Kasumi-1 (cell line): Measurements from ENCODE around the gene CNTRL.

Source experiments
- DNase-seq, 2 experiments: peaks; one replicate each; lab custom pipeline; 2025; lab: John Stamatoyannopoulos, UW

CNTRL gene

DNA sequence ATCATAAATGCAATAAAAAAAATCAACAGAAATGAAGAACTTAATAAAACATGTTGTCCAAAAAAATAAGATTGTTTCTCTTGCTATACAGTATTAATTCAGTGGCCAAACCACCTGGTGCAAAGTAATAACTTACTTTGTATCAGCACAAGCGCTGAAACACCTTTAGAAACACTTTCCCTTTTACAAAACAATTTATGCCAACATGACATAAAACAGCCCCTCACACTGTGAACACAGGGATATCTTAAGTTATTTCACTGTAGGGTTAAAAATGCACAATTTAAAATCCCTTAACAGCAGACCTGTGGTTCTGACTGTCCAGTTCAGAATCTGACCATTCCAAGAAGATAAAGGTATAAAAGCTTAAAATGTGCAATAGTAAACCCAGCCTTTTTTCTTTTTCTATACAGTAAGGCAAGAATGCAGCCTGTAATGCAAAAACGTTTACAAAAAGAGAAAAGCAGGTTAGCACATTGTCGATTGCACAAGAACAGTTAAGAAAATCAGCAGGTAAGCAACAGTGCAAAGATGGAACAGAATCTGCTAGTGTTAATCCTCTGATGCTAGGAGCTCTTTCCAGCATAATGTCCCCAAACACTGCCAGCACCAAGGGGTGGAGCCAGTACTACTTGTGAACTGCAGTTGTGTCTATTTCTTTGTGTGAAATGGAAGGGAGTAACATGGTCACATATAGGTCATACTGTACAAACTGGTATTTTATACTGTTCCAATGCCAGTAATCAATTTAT, 105.4 kb downstream of the CNTRL start:
- peak in 1 of 2 experiments; percentile 12 for DNase-seq

DNA sequence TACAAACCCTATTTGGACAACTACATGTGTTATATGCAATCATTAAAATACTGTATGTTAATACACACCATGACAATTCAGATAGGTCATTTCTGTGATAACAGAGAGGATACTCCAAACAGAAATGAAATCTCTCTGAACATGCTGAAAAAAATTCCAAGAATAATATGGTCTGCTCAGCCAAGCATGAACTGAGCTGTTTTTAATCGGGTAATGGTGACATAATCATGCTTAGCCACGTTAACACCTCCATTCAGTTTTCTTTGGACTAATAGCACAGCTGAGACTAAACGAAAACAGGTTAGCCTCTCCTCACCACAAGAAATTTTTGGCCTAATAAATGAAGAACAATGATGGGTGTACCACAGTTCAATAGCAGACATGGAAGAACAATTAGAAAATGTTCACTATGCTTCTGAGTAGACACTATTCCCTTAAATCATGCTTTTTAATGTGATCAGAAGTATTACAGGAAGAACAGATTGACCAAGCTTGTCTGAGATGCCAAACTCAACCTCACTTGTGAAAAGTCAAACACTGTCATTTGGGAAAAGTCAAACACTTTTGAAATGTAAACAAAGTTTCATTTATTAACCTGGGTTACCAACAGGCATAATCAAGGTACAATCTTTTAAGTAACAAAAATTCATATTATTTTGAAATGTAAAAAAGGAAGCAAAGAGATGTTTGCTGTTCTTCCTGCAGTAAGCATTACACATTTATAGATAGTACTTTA, 107.5 kb downstream of the CNTRL start:
- no peak for DNase-seq

DNA sequence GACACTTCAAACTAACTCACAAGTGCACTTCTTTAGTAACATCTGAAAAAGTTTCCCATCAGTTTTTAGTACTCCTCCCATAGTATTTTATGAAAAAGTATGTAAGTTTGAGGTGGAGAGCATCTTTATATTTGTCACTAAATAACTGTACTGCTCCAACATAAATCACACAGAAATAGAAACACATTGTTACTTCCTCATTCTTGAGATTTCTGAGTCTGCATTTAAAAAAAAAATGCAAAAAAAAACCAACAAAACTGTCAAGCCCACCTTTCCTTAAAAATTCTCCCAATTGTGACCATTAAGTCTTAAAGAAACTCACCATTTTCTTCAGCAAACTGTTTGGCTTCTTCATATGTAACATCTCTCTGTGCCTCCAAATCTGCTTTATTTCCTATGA, 108.2 kb downstream of the CNTRL start:
- DNase-seq: peak; percentile 23 to 31

DNA sequence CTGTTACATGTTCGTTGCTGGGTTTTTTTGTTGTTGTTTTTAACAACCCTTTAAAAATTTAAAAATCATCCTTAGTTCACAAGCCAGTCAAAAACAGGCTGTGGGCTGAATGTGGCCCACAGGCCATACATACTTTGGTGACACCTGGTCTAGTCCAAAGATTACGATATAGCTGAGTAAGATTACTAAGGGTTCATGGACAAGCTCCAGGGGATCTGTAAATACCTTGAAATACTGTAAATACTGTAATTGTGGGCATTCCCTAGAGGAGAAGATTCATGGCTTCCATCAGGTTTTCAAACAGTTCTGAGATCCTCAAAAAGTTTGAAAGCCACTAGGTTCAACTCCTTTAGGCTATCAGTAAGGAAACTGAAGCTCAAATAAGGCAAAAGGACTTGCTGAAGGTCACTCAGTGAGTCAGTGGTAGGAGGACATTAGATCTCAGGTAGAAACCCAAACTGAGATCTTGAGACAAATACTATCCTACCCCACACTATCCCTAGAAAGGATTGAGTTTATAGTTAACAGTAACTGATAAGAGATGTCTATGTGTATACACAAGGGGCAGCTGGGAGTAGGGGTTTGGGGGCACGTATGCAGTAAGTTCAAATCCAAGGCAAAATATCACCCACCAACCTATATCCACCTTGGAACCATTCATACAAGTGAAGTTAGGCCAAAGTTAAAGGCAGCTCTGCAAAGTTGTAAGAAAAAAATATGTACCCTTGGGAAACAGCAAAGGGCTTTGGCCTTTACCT, 109.1 kb downstream of the CNTRL start:
- DNase-seq: no peak

DNA sequence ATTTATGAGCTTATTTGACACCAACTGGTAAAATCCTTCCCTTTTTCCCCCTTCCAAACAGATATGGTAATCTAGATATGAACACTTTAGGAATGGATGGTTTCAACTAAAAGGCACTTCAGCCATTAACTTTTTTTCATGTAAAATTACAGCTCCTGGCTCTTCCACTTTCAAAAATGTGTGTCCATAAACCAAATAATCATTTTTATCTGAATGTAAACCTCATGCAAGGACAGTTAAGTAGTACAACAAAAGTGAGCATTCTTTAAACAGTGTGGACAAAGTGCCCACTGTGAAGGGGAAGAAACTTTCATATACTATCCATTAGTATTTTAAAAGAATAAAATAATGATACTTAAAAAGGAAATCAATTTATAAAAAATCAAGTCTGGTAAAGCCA, 109.7 kb downstream of the CNTRL start:
- DNase-seq: no peak

DNA sequence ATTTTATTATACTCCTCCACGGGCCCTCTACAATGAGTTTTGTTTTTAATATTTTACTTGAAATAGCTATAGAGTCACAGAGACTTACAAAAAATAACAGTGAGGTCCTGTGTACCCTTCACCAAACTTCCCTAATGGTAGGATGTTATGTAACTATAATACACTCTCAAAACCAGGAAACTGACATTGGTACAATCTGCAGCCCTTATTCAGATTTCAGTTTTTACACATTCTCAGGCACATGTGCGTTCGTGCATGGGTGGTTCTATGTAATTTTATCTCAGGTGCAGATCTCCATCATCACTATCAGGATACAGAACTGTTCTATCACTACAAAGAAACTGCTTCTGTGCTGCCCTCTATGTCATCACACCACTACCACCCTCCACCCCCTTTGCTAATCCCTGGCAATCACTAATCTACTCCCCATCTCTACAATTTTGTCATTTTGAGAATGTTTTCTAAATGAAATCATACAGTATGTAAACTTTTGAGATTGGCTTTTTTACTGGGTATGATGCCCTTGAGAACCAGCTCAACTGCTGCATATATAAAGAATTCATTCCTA, 110.5 kb downstream of the CNTRL start:
- peak; percentile 19 to 32 for DNase-seq

DNA sequence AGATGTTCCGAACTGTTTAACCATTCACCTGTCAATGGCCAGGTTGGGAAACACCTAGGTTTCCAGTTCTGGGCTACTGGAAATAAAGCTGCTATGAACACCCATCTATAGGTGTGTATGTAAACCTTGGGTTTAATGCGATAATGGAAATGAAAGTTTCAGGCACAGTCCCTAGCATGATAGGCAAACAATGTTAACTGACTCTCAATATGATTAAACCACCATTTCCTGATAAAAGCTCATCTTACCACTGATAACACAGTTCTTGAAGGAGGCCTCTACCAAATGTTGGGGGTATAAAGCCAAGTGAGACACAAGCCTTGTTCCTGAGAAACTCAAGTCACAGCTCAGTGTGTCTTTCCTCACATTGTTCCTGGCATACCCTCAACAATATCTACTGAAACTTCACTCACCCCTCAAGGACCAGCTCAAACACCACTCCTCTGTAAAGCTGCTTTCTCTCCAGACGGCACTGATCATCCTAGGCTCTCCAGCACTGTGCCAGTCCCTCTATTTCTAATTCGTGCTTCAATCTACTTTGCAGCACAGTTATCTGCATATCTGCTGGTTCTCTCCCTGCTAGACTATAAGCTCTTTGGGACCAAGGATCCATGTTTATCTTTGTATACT, 111.1 kb downstream of the CNTRL start:
- DNase-seq: no peak

DNA sequence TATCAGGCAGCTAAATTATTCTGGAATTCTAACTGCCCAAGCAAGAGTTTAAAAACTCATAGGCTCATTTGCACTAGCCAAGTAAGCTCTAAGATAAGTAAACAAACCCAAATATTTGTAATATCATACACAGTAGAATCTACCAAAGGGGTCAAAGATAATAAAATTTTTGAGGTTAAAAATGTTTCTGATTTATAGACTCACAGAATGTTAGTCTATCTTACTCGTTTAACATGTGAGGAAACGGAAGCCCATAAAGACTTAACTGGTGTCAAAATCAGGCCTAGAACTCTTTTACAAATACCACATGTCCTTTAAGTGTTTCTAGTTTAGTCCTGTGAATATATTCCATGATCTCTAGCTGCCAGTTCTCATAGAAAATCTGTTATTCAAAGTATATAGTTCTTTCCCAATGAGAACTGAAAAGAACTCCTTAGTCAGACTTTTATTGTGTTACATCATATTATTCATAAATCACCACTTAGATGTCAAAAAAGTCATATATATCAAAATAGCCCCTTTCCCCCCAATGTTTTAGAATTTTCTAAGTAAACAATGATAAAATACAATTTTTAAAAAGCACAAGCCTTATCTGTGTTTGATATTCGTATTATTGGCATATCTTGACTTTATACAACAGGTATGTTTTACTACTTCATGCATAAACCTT, 113.0 kb downstream of the CNTRL start:
- no peak for DNase-seq

DNA sequence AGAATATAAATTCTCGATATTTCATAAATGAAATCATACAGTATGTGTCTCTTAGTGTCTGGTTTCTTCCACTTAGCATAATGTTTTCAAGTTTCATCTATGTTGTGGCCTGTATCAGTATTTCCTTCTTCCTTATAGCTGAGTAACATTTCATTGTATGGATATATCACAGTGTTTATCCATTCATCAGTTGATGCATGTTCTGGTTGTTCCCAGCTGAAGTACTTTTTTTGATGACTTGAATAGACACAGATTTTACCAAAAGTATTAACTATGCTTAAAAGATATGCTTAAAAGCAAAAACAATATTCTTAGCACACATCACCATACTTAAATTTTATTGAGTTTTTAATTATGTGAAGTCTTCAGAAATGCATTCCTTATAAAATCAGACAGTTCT, 114.3 kb downstream of the CNTRL start:
- DNase-seq: no peak

DNA sequence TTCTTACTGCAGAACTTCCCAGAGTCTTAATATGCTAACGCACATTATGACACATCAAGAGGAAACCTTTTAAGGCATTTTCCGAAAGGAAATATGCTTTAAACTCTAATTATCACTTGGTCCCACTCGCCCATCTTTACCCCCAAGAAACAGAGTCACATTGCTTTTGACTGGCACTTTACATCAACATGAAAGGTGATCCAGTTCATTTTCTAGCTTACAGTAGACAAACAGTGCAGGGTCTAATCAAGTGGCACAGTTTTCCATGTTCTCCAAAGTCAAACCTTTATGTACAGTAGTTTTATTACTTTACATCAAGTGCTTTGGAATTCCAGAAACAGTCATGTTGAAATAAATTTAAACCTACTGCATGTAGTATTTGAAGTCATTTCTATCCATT, 114.9 kb downstream of the CNTRL start:
- no peak for DNase-seq

DNA sequence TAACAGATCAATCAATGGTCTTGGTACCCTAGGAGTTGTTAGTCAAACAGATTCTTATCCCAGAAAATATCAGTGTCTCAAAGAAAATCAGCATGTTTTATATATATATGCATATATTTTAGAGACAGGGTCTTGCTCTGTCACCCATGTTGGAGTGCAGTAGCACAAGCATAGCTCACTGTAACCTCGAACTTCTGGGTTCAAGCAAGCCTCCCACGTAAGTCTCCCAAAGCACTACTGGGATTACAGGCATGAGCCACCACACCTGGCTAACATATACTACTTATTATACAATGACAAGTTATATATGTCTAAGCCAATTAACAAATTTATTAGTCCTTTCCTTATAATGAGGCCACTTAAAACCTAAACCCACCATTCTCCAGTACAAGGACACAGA, 116.5 kb downstream of the CNTRL start:
- no peak for DNase-seq

DNA sequence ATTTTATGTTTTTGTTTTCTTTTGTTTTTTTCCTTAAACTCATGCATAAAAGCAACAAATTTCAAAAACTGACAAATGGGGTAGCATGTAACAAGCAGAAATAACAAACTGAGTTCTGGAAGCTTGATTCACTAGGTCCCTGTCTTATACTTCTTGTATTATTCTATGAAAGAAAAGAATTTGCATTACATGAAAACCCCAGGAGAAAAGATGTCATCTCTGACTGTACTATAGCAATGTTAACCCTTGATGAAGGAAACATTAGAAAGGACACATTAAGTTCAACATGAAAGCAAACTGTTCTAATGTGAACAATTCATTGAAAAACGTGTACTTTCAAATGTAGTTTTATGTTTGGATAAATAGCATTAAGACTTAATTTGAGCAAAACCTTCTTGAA, 117.8 kb downstream of the CNTRL start:
- DNase-seq: no peak

DNA sequence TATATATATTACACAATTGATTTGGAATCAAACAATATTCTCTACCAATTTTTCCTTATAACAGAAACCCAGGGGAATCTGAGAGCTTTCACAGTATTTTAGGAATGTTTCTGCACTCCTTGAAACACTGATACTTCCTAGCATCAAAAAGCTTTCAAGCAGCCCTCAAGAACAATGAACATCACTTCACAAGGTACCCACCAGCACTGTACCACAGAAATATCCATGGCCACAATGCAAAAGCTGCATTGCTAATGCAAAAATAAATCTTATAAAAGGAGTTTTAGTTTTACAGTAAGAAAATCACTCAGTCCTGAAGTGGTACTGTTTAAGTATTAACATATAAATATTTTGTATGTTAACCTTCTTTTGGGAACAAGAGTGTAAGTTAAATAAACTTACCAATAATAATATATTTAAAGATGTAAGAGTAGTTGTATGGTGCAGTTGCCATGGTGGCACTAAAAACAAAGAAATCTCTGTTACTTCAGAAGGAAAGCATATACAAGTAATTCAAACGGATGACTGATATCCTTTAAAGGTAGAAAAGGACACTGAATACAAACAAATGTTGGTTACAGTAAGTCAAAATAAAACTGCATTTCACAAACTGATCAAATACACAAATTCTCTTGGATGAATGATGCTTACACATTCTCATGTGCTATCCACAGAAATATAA, 118.3 kb downstream of the CNTRL start:
- DNase-seq: no peak

DNA sequence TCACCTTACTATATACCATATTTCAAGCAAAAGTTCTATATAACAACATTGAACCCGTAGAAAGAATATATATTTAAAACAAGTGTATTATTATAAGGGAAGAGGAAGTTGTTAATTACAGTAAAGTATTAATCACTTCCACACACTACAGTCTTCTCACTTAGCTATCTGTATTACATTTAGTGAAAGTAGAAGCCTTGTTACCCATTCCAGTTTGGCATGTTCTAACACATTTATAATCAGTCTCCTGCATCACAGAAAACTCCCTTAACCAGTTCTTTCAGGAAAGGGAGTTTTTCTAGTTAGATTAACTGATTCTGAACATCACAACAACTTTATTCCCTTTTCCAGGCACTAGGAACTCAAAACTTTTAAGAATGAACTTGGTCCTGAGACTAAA, 120.0 kb downstream of the CNTRL start:
- no peak for DNase-seq

DNA sequence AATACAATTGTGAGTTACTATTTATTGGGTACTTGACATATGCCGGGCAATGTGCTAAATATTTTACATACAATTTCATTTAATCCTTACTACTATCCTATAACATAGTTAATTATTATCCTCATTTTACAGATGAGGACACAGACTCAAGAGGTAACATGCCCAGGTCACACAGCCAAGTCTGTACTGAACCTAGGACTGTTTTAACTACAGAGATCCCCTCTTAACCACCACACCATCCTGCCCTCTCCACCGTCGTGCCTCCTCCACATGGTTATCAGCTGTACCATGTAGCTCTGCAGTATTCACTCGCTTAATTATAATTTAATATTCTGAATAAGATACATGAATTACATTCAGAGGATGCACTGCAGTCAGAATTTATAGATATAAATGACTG, 121.6 kb downstream of the CNTRL start:
- no peak for DNase-seq

DNA sequence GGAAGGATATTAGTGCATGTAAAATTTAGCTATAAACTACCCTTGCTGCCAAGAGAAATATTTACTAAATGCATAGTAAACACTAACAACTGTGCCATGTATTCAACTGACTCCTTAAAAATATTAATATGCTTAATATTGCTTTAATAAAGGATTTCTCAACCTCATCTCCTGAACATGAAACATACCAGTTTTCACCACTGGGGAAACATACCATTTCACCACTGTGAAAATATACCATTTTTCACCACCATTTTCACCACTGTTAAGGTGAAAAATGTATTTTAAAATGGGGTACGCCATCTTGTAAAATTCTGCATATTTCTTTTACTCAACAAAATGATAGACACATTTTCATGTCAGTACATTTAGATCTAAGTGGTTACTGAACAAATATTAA, 122.4 kb downstream of the CNTRL start:
- no peak for DNase-seq

DNA sequence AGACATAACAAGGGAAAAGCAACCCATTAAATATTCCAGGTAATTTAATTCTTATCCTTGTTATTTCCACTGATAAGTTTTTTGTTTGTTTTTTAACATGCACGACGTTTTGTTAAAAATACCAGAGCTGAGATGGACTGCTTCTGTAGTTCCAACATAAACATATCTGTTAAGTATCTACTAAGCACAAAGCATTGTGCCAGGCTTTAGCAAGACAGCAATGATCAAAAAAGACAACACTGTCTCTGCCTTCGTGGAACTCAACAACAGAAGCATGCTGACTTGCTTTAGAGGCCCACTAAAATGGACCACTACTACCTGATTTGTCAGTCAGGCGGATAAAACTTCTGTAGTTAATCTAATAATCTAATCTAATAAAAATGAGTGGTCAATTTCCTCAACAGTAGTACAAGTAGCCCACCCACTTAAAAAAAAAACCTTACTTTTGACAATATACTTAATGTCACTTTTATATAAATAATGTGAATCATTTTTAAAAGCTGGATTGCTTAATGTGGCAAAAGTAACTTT, 123.8 kb downstream of the CNTRL start:
- no peak for DNase-seq

DNA sequence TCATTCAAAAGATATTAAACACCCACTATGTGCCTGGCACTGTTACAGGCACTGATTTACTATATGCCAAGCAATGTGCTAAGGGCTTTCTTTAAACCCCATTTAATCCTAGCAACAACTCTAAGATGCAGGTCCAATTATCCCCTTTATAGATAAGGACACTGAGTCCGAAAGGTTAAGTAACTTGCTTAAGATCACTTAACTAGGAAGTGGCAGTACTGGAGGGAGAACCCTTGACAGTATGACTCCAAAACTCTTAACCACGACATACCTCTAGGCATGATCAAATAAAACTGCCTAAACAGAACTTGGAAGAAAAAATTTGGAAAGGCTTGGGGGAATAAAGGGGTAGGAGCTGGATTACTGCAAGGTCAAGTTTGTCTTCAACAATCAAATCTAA, 125.2 kb downstream of the CNTRL start:
- DNase-seq: peak in 1 of 2 experiments; percentile 44

DNA sequence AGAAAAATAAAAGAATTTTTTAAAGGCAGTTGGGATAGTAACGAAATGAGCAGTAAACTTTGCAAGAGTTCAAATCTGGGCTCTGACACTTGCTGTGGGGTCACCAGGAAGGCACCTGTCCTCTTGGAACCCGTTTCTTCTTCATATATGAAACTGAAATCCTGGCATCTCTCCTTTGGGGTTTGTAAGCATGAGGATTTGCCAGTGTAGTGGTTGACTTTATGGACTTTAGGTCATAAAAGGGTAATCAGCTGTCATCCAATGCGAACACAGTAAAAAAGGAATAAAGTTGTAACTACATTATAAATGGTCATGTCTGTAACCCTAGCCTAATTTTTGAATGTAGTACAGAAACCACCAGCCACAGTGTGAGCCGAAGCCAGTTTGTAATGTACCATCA, 125.6 kb downstream of the CNTRL start:
- peak in 1 of 2 experiments; percentile 44 for DNase-seq

DNA sequence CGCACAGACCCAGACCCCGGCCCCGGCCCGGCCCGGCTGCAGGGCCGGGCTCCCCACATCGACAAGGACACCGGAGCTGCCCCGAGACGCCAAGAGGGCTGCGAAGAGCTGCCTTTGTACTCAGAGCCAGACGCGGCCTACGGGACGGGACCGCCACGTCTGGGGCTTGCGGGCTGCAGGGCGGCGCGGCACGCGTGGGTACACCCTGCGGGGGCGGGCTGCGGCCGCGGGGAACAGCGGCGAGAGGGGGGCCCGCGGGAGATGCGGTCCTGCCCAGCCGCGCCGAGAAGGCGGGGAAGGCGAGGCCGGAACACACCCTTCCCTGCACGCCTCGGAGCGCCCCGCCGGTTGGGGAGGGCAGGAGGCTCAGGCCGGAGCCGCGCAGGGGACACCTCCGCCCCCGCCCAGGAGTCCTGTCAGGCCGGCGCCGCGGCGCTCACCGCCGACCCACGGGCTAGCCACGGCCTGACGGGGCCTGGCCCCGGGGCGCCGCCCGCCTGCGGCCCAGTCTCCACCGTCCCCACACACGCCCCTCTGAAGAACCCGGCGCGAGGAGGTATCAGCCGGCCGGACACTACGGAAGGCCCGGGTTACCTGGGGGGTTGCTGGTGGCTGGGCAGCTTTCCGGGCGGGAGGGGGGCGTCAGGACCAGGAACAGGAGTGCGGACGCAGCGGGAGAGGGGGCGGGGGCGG, 126.4 kb downstream of the CNTRL start:
- DNase-seq: no peak
